Measurements from ENCODE around the gene DDX3X. TPM values are rescaled to one million over a fixed set of nuclear protein-coding genes. Genes with fewer than 3 reads are reported as not detected.

The DDX3X gene
- polyA plus RNA-seq, 1 of the 3 experiments (the other 2 are of a cell fraction), result 30.9 TPM

DNA sequence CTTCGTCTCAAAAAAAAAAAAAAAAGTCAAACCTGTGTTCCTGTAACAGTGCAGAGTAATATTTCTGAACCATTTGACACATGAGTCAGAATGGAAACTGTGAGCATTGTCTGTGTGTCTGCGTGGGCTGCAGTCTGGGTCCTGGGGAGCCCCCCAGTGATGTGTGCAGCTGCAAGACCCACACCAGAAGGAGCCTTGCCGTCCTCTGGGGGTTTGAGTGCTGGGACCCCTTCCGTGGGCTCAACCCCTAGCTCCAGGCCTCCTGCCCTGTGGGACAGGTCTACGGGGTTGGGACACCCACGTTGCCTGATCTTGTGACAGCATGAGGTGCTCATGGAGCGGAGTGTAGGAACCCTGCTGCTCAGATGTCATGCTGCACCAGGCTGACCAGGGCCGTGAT lies 43.7 kb downstream of the DDX3X start:
- CTCF ChIA-PET, result no interaction called here
- no peak overlapping the region for H3K27ac ChIP-seq (ENCODE audit: low read depth in 2 of 2, low read length in 1 of 2)
- DNase-seq, result no peak
- H3K9ac ChIP-seq, result no peak overlapping the region
- H3K4me3 ChIP-seq (ENCODE audit: low read depth in 2 of 2, low read length in 1 of 2), result no peak overlapping the region
- no peaks in the 10 kb centered on the region for H3K4me1 ChIP-seq (ENCODE audit: control insufficient read depth in 1 of 2, insufficient read depth in 2 of 2, low read depth in 1 of 2, low read length in 1 of 2)
- H3K36me3 ChIP-seq (replicated peaks in 1 of 2; ENCODE audit: control insufficient read depth in 1 of 2, insufficient read depth in 2 of 2, low read length in 1 of 2), result no peaks in the 10 kb centered on the region
- H2AFZ ChIP-seq (ENCODE audit: low read depth), result no peak overlapping the region
- TF ChIP-seq, protein P1, sequence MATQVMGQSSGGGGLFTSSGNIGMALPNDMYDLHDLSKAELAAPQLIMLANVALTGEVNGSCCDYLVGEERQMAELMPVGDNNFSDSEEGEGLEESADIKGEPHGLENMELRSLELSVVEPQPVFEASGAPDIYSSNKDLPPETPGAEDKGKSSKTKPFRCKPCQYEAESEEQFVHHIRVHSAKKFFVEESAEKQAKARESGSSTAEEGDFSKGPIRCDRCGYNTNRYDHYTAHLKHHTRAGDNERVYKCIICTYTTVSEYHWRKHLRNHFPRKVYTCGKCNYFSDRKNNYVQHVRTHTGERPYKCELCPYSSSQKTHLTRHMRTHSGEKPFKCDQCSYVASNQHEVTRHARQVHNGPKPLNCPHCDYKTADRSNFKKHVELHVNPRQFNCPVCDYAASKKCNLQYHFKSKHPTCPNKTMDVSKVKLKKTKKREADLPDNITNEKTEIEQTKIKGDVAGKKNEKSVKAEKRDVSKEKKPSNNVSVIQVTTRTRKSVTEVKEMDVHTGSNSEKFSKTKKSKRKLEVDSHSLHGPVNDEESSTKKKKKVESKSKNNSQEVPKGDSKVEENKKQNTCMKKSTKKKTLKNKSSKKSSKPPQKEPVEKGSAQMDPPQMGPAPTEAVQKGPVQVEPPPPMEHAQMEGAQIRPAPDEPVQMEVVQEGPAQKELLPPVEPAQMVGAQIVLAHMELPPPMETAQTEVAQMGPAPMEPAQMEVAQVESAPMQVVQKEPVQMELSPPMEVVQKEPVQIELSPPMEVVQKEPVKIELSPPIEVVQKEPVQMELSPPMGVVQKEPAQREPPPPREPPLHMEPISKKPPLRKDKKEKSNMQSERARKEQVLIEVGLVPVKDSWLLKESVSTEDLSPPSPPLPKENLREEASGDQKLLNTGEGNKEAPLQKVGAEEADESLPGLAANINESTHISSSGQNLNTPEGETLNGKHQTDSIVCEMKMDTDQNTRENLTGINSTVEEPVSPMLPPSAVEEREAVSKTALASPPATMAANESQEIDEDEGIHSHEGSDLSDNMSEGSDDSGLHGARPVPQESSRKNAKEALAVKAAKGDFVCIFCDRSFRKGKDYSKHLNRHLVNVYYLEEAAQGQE (IDR thresholded peaks at IDR 0.05; ENCODE audit: low read depth, low read length), result no peak
- TF ChIP-seq NFIC (IDR thresholded peaks at IDR 0.05; ENCODE audit: borderline replicate concordance) (no peak), MEF2A (IDR thresholded peaks at IDR 0.05; ENCODE audit: borderline replicate concordance, low read depth) (no peak), GATA2 (CRISPR knock-in tag; IDR thresholded peaks at IDR 0.05) (no peak), POLR2AphosphoS5 (IDR thresholded peaks at IDR 0.05; ENCODE audit: low read depth, low read length) (no peak), FOSL2 (IDR thresholded peaks at IDR 0.05; ENCODE audit: borderline replicate concordance, low read depth) (no peak), YY1 (IDR thresholded peaks at IDR 0.05; ENCODE audit: low read depth) (no peak), EZH2phosphoT487 (IDR thresholded peaks at IDR 0.05; ENCODE audit: borderline replicate concordance, low read depth) (no peak), NRF1 (IDR thresholded peaks at IDR 0.05; ENCODE audit: low read depth, low read length) (no peak), FOXJ3 (CRISPR knock-in tag; IDR thresholded peaks at IDR 0.05) (no peak), RCOR1 (IDR thresholded peaks at IDR 0.05; ENCODE audit: low read length) (no peak), MXI1 (IDR thresholded peaks at IDR 0.05; ENCODE audit: low read depth, low read length) (no peak), TCF12 (IDR thresholded peaks at IDR 0.05) (no peak), SIN3A (IDR thresholded peaks at IDR 0.05; ENCODE audit: borderline replicate concordance, low read depth, low read length) (no peak)
- TF ChIP-seq, protein P2, sequence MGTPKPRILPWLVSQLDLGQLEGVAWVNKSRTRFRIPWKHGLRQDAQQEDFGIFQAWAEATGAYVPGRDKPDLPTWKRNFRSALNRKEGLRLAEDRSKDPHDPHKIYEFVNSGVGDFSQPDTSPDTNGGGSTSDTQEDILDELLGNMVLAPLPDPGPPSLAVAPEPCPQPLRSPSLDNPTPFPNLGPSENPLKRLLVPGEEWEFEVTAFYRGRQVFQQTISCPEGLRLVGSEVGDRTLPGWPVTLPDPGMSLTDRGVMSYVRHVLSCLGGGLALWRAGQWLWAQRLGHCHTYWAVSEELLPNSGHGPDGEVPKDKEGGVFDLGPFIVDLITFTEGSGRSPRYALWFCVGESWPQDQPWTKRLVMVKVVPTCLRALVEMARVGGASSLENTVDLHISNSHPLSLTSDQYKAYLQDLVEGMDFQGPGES (IDR thresholded peaks at IDR 0.05; ENCODE audit: low read depth, low read length), result no peak
- H4K20me1 ChIP-seq (ENCODE audit: insufficient read depth), result no peaks in the 10 kb centered on the region
- no peaks in the 10 kb centered on the region for H3K9me3 ChIP-seq
- no peaks in the 10 kb centered on the region for H3F3A ChIP-seq (replicated peaks; ENCODE audit: insufficient read depth)
- 60% methylated on average over 4 of the region's 8 CpGs for WGBS (ENCODE audit: low lambda C conversion rate)
- no peaks in the 10 kb centered on the region for H3K9me2 ChIP-seq
- H3K4me2 ChIP-seq, result no peak overlapping the region
- H3K27me3 ChIP-seq (ENCODE audit: insufficient read depth), result peaks cover 2% of the 10 kb centered on the region; the same call in 1 of the 2 replicates
- POLR2A ChIA-PET, result no interaction called here
- no peaks in the 10 kb centered on the region for H3K79me2 ChIP-seq (ENCODE audit: insufficient read depth)
